Osteoblast (primary cell): ENCODE data around the gene DYNLT2B. TPM values are rescaled to one million over a fixed set of nuclear protein-coding genes. Genes with fewer than 3 reads are reported as not detected.
"Not testable (repeated sequence)": the region's sequence is repeated elsewhere in the genome, so short reads cannot be mapped to it uniquely, and the experiment has no call there.

ENCODE experiments used
- DNase-seq: peaks from one replicate; pipeline ENCODE4 v3.0.0; 2011; ENCODE audit warnings: low spot score, mixed read lengths; ENCODE audit not compliant: insufficient read length; ENCODE audit errors: missing footprints
- H2AFZ ChIP-seq: 2 replicates; pipeline ENCODE4 v1.6.0; 2011; ENCODE audit warnings: mild to moderate bottlenecking, low read length
- H3K27ac ChIP-seq: 2 replicates; pipeline ENCODE4 v1.5.1; 2011; ENCODE audit warnings: mild to moderate bottlenecking, low read depth, low read length, moderate library complexity
- H3K27me3 ChIP-seq: 2 replicates; pipeline ENCODE4 v1.6.0; 2012; ENCODE audit warnings: mild to moderate bottlenecking, control low read depth, inconsistent platforms, low read length, moderate library complexity; ENCODE audit not compliant: insufficient read depth
- H3K36me3 ChIP-seq: 2 replicates; pipeline ENCODE4 v1.5.1; 2011; ENCODE audit warnings: mild to moderate bottlenecking, low read length, control low read depth, moderate library complexity; ENCODE audit not compliant: insufficient read depth
- H3K4me1 ChIP-seq: 2 replicates; pipeline ENCODE4 v1.5.1; 2011; ENCODE audit warnings: mild to moderate bottlenecking, low read length, control low read depth, moderate library complexity; ENCODE audit not compliant: insufficient read depth
- H3K4me2 ChIP-seq: 2 replicates; pipeline ENCODE4 v1.6.0; 2011; ENCODE audit warnings: mild to moderate bottlenecking, low read length; ENCODE audit not compliant: insufficient read depth
- H3K4me3 ChIP-seq: fragments of 200-600 bp; sonication (generic); 3 replicates; pipeline ENCODE4 v1.5.1; 2012; ENCODE audit warnings: mild to moderate bottlenecking, low read length, inconsistent platforms; ENCODE audit not compliant: insufficient read depth
- H3K79me2 ChIP-seq: 2 replicates; pipeline ENCODE4 v1.6.0; 2012; ENCODE audit warnings: mild to moderate bottlenecking, low read length, control low read depth, inconsistent platforms; ENCODE audit not compliant: insufficient read depth
- H3K9me3 ChIP-seq: 2 replicates; pipeline ENCODE4 v1.5.1; 2011; ENCODE audit warnings: low read depth, low read length, control low read depth
- H4K20me1 ChIP-seq: 2 replicates; pipeline ENCODE4 v1.6.0; 2012; ENCODE audit warnings: mild to moderate bottlenecking, low read length, control low read depth; ENCODE audit not compliant: insufficient read depth
- total RNA-seq: library from RNA; depleted of rRNA; stranded (reverse); fragments of >200 nt; gene quantifications from 2 replicates; pipeline ENCODE4 v1.2.3, GENCODE V29; 2012
- TF ChIP-seq, protein P1 (sequence below): IDR thresholded peaks from 2 replicates; pipeline ENCODE4 v1.5.1; 2011; ENCODE audit warnings: mild to moderate bottlenecking, low read depth, low read length, moderate library complexity; ENCODE audit errors: extremely low read depth

Gene DYNLT2B
- total RNA-seq, 1 donor = 10.5 TPM

DNA sequence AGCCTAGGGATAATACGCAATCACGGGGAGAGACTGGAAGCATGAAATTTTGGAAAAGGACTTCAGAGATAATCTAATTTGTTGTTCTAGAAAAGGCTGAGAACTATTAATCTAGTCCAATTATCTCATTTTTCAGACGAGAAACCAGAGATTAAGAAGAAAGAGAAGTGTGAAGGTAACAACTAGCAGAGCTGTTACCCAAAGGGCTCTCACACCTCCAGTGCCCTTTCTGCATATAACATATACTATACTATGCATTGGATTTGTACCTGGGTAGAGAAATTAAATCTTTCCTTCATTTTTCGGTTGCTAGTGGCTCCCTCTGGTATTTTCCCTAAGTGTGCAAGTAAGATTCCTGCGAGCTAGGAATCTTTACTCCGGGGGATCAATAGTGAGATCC, 33.5 kb upstream of the DYNLT2B start:
- H3K4me3 ChIP-seq = no peak overlapping the region
- no peaks in the 10 kb centered on the region for H3K27me3 ChIP-seq
- no peaks in the 10 kb centered on the region for H3K4me1 ChIP-seq
- H3K36me3 ChIP-seq = peaks cover 39% of the 10 kb centered on the region
- H3K4me2 ChIP-seq = no peak overlapping the region
- H3K9me3 ChIP-seq = no peaks in the 10 kb centered on the region
- DNase-seq = no peak
- peaks cover 4% of the 10 kb centered on the region for H4K20me1 ChIP-seq
- H3K79me2 ChIP-seq = no peaks in the 10 kb centered on the region
- no peak overlapping the region for H3K27ac ChIP-seq
- H2AFZ ChIP-seq = no peak overlapping the region
- TF ChIP-seq, protein P1, sequence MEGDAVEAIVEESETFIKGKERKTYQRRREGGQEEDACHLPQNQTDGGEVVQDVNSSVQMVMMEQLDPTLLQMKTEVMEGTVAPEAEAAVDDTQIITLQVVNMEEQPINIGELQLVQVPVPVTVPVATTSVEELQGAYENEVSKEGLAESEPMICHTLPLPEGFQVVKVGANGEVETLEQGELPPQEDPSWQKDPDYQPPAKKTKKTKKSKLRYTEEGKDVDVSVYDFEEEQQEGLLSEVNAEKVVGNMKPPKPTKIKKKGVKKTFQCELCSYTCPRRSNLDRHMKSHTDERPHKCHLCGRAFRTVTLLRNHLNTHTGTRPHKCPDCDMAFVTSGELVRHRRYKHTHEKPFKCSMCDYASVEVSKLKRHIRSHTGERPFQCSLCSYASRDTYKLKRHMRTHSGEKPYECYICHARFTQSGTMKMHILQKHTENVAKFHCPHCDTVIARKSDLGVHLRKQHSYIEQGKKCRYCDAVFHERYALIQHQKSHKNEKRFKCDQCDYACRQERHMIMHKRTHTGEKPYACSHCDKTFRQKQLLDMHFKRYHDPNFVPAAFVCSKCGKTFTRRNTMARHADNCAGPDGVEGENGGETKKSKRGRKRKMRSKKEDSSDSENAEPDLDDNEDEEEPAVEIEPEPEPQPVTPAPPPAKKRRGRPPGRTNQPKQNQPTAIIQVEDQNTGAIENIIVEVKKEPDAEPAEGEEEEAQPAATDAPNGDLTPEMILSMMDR = no peak

DNA sequence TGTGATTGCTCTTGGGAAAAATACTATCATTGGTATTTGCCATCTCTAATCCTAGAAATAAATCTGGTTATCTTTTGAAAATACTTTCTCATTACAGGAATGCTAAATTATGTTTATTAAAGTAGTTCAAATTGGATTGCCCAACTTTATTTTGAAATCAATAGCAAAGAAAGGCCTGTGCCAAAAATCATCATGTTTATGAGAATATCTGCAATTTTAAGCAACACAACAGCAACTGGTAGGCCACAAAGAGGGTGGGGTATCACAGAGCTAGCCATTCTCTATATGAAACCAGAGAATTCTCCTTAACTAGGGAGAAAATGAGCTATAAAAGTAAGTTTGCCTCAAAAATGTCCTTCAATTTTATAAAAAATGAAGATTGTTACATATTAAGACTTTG, 32.0 kb upstream of the DYNLT2B start:
- H3K4me3 ChIP-seq = no peak overlapping the region
- H3K27me3 ChIP-seq = no peaks in the 10 kb centered on the region
- DNase-seq = no peak
- no peaks in the 10 kb centered on the region for H3K9me3 ChIP-seq
- TF ChIP-seq, protein P1 = no peak
- H3K79me2 ChIP-seq = no peaks in the 10 kb centered on the region
- H3K4me1 ChIP-seq = no peaks in the 10 kb centered on the region
- H2AFZ ChIP-seq = no peak overlapping the region
- H3K36me3 ChIP-seq = peaks cover 25% of the 10 kb centered on the region
- H3K27ac ChIP-seq = no peak overlapping the region
- no peak overlapping the region for H3K4me2 ChIP-seq
- peaks cover 4% of the 10 kb centered on the region for H4K20me1 ChIP-seq

DNA sequence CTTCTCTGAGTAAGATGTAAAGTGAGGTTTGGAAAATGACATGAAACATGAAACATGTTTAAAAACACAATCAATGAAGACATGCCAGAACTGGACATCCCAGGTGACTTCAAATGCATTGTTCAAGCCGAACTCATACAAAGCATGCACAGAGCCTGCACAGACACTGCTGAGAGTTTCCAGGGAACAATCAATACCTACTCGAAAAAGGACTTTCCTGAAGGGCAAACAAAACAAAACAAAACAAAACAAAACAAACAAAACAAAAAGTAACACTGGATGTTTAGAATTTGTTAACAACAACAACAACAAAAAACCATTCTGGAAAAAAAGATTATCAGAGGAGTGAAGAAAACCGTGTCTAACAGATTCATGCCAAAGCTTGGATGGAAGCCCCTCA, 30.7 kb upstream of the DYNLT2B start:
- Histone ChIP-seq H3K4me3 (no peak overlapping the region), H3K9me3 (no peaks in the 10 kb centered on the region), H3K79me2 (no peaks in the 10 kb centered on the region), H2AFZ (no peak overlapping the region), H4K20me1 (peaks cover 4% of the 10 kb centered on the region), H3K4me1 (no peaks in the 10 kb centered on the region), H3K36me3 (peaks cover 16% of the 10 kb centered on the region), H3K27me3 (no peaks in the 10 kb centered on the region), H3K4me2 (no peak overlapping the region), H3K27ac (no peak overlapping the region)
- TF ChIP-seq, protein P1 = no peak
- no peak for DNase-seq

DNA sequence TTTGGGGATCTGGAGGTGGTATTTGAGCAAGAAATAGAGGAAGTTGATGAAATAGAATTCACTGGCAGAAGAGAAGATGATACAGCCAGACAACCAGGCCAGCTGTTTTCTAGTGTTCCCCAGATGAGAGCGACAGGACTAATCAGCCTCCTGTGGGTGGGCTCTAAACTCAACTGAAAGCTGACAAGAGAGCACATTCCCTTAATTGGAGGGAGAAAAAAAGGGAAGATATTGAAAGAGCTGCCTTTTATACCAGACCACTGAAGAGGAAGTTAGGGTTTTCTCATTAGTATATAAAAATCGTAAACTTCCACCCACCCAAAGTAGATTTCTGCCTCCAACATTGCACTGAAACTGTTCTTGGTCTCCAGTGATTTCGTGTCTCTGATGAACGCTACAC, 26.6 kb upstream of the DYNLT2B start:
- Histone ChIP-seq H3K79me2 (no peaks in the 10 kb centered on the region), H3K4me1 (peaks cover 9% of the 10 kb centered on the region), H2AFZ (no peak overlapping the region), H3K9me3 (no peaks in the 10 kb centered on the region), H3K27me3 (no peaks in the 10 kb centered on the region), H4K20me1 (no peaks in the 10 kb centered on the region), H3K27ac (no peak overlapping the region), H3K4me2 (no peak overlapping the region), H3K36me3 (peaks cover 8% of the 10 kb centered on the region), H3K4me3 (no peak overlapping the region)
- TF ChIP-seq, protein P1 = no peak
- DNase-seq = no peak

DNA sequence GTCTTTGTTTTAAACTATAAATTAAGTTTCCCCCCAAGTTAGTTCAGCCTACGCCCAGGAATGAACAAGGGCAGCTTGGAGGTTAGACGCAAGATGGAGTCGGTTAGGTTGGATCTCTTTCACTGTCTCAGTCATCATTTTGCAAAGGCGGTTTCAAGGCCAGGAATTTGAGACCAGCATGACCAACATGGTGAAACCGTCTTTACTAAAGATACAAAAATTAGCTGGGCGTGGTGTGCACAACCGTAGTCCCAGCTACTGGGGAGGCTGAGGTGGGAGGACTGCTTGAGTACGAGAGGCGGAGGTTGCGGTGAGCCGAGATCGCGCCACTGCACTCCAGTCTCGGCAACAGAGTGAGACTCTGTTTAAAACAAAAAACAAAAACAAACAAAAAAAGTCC, 25.9 kb upstream of the DYNLT2B start:
- not testable (repeated sequence) for H3K27me3 ChIP-seq, DNase-seq, H3K4me2 ChIP-seq, H3K9me3 ChIP-seq, H3K27ac ChIP-seq, H4K20me1 ChIP-seq, H3K36me3 ChIP-seq, H2AFZ ChIP-seq, H3K79me2 ChIP-seq, H3K4me3 ChIP-seq
- peaks cover 11% of the 10 kb centered on the region for H3K4me1 ChIP-seq
